HG03469 (cell line): Measurements from ENCODE around the gene RIBC1.
"Not testable (repeated sequence)": the region's sequence is repeated elsewhere in the genome, so short reads cannot be mapped to it uniquely, and the experiment has no call there.

Source experiments
- ATAC-seq: cut with Tn5 transposase; IDR thresholded peaks from one replicate; pipeline ENCODE4 v1.9.1; 2021; ENCODE audit warnings: mild to moderate bottlenecking, moderate library complexity, moderate number of reproducible peaks; ENCODE audit not compliant: unreplicated experiment

Gene RIBC1

DNA sequence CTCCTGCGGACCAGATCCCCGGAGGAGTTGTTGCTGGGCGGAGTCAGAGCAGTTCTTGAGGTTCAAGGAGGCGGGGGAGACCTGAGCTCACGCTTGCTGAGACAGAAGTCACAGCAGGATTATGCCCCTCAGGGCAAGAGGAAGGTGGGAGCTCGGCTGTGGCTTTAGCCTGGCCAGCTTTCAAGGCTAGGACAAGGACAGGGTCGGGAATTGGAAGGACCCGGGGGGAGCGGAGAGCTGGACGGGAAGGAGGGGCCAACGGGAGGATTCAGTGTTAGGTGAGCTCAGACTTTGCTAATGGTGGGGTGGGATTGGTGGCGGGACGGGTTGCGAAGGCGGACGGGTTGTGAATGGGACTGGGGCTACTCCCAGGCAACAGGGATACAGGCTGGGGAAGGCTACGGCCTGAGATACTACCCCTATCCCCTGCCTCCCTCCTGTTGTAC, at the start of gene RIBC1:
TSS of gene RIBC1 (plus strand) at position 13 of the 446 bp plus-strand sequence. CDS start 3,404 bp downstream, outside the sequence.
- no peak for ATAC-seq

- no peak for ATAC-seq
These were observed 49.4 kb upstream of the RIBC1 start for GRCh38 chrX:53373307-53373706.

GRCh38 chrX:53374222-53374820, 48.4 kb upstream of the RIBC1 start:
- no peak for ATAC-seq

GRCh38 chrX:53374923-53375322, 47.8 kb upstream of the RIBC1 start:
- no peak for ATAC-seq

- ATAC-seq = no peak
These were observed 45.8 kb upstream of the RIBC1 start for GRCh38 chrX:53376888-53377287.

DNA sequence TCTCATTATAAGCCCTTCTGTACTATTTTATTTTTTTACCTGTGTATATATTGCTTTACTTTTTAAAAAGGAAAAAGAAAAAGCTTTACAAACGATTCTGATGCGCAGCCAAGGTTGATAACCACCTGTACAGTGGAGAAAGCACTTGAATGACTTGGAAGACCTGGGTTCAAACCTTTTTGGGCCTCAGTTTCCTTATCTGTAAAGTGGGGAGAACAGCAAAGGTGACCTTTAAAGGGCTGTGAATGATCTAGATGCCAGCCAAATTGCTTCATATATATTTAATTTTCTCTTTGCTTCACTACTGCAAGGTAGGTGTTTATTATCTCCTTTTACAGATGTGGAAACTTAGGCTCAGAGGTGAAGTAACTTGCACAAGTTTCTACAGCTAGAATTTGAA, 45.2 kb upstream of the RIBC1 start:
- no peak for ATAC-seq

GRCh38 chrX:53379008-53379710, 43.5 kb upstream of the RIBC1 start:
- ATAC-seq = no peak

DNA sequence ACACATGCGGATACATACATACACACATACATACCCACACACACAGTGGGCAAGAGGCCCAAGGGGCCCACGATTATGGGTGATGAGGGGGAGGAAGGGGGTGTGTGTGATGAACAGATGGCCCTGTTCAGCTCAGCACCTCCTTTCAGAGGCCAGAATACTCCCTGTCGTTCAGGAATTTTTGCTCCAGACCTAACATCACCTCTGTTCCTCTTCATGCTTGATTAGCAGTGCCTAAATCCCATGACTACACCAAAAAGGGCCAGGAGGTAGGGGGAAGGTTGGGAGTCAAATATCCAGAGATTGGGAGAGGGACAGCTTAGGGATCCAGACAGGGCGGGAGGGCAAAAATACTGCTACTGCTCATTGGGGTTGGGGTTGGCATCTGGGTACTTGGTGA, 42.9 kb upstream of the RIBC1 start:
- ATAC-seq = no peak

DNA sequence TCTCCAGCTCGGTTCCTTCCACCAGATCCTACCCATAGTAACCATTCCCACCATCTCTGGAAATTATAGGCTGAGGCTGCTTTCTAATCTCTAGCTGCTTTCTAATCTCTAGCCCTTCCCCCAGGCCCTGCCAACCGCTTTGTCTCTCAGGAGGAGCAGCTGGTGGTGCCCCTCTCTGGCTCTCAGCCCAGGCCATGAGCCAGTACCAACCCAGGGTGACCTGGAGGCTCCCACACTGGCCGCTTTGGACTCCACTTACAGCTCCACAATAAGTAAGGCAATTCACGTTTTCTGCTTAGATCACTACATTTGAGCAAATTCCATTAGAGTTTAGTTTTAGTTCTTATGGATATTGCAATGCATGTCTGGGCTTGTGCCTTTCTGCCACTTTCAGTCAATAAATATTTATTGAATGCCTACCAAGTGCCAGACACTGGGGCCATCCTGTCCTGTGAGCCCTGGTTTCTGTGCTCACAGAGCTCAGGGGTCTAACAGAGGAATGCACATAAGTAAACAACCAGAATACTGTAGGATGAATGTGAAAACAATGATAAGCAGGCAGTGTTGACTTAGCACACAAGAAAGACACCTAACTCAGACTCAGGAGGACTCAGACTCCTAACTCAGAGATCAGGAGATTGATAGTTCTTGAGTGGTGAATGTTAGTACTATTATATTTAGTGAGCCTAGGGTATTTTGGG, 39.1 kb upstream of the RIBC1 start:
- no peak for ATAC-seq

GRCh38 chrX:53395605-53396298, 26.9 kb upstream of the RIBC1 start:
- no peak for ATAC-seq

DNA sequence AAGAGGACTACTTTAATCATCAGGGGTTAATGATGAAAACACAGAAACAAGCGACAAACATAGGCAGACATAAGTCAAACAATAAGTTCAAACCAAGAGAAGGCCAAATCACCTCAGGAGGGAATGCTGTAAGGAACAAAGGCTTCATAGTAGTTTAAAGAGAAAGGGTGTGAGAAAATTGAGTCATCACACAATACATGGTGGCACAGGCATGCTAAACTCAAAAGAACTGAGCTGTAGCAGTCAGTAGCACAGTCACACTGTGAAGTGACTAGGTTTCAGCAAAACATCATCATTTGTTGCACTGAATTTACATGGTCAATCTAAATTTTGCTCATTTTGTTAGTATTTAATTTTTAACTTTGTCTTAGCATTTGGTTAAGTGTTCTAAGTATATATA, 24.5 kb upstream of the RIBC1 start:
- no peak for ATAC-seq

- no peak for ATAC-seq
These were observed 19.1 kb upstream of the RIBC1 start for GRCh38 chrX:53403535-53403934.

DNA sequence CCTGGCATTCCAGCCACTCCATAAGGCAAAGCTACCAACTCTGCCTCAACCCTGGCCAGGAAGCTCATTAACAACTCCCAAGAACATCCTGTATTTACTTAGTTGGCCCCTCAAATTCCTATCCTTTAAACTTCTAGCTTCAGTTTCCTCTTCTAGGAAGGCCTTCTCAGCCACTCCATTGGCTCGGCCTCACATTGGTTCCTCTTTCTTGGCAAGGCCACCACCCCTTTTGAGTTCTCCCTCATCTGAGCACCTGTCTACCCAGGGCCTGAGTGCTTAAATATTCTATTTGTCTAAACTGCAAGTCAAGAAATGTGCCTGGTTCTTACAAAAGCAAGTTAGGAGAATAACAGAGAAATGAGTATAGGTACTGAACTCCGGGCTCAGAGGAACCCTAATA, 10.2 kb upstream of the RIBC1 start:
- ATAC-seq = no peak

DNA sequence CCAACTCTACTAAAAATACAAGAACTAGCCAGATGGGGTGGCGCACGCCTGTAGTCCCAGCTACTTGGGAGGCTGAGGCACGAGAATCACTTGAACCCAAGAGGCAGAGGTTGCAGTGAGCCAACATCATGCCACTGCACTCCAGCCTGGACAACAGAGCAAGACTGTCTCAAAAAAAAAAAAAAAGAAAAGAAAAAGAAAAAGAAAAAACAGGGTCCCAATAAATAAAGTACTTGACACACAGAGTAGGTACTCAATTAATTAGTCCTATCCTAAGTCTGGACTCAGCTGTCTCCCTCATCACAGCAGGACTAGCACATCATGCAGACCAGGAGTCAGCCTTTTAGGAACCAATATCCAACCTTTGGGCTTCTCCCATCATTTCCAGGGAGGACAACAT, 2.3 kb upstream of the RIBC1 start:
- ATAC-seq = not testable (repeated sequence)

DNA sequence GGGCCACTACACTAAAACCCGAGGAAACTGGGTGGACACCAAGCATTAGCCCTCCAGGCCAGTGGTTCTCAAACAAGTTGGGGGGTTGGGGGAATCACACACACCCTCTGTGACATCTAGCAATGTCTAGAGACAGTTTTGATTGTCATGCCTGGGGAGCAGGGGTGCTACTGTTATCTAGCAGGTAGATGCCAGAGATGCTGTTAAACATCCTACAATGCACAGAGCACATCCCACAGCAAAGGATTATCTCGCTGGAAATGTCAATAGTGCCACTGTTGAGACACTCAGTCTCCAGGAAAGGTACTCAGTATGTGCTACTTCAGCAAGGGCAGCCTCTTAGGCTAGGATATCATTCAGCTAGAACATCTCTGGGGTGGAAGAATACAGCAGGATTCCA, 1.5 kb upstream of the RIBC1 start:
- ATAC-seq = no peak

GRCh38 chrX:53421772-53422085, 944 bp upstream of the RIBC1 start:
- ATAC-seq = peak; percentile 7

- peak; percentile 87 for ATAC-seq
These were observed 400 bp upstream of the RIBC1 start, which contains the start of gene SMC1A for GRCh38 chrX:53422086-53422860. Gene SMC1A (minus strand): TSS chrX:53422654. CDS start chrX:53422600, 54 bp downstream.

- ATAC-seq = no peak
These were observed 7.1 kb downstream of the RIBC1 start for GRCh38 chrX:53429755-53430154.

DNA sequence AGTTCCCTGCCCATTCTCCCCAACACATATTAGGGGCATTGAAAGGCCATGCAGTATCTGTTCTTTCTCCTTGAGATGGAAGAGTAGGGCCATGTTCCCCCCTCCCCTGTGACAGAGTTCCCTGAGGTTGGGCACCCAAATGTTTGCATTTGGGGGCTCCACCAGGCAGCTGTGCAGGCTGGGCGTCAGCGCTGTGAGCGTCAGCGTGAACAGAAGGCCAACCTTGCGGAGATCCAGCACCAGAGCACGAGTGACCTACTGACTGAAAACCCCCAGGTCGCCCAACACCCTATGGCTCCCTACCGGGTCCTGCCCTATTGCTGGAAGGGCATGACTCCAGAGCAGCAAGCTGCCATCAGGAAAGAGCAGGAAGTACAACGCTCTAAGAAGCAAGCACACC, 7.6 kb downstream of the RIBC1 start:
- ATAC-seq = no peak
